NB4 (cell line): ENCODE data around the gene INPP5E.

Source experiments
- MYC ChIP-seq: IDR thresholded peaks from 2 replicates; pipeline ENCODE4 v1.6.1; 2011; ENCODE audit warnings: low read depth, low read length
- POLR2A ChIP-seq: IDR thresholded peaks from 2 replicates; pipeline ENCODE4 v1.6.1; 2011; ENCODE audit warnings: mild to moderate bottlenecking; ENCODE audit not compliant: insufficient read length; ENCODE audit errors: extremely low read depth
- TF ChIP-seq, protein P1 (sequence below): IDR thresholded peaks from one replicate; pipeline ENCODE4 v1.5.1; 2012; ENCODE audit warnings: low read depth, low read length
- TF ChIP-seq, protein P2 (sequence below): IDR thresholded peaks from 2 replicates; pipeline ENCODE4 v1.6.1; 2011; ENCODE audit warnings: low read depth, low read length

GRCh38 chr9:136473354-136473721 is 33.7 kb upstream of the INPP5E start:
- TF ChIP-seq, protein P1, sequence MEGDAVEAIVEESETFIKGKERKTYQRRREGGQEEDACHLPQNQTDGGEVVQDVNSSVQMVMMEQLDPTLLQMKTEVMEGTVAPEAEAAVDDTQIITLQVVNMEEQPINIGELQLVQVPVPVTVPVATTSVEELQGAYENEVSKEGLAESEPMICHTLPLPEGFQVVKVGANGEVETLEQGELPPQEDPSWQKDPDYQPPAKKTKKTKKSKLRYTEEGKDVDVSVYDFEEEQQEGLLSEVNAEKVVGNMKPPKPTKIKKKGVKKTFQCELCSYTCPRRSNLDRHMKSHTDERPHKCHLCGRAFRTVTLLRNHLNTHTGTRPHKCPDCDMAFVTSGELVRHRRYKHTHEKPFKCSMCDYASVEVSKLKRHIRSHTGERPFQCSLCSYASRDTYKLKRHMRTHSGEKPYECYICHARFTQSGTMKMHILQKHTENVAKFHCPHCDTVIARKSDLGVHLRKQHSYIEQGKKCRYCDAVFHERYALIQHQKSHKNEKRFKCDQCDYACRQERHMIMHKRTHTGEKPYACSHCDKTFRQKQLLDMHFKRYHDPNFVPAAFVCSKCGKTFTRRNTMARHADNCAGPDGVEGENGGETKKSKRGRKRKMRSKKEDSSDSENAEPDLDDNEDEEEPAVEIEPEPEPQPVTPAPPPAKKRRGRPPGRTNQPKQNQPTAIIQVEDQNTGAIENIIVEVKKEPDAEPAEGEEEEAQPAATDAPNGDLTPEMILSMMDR: no peak
- TF ChIP-seq POLR2A (no peak), MYC (no peak)
- TF ChIP-seq, protein P2, sequence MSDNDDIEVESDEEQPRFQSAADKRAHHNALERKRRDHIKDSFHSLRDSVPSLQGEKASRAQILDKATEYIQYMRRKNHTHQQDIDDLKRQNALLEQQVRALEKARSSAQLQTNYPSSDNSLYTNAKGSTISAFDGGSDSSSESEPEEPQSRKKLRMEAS: no peak
